HG02642 (cell line): ENCODE results near the gene PSD.

Experiments
- ATAC-seq: cut with Tn5 transposase; IDR thresholded peaks from one replicate; pipeline ENCODE4 v1.9.1; 2021; ENCODE audit warnings: mild to moderate bottlenecking; ENCODE audit not compliant: unreplicated experiment, poor library complexity

PSD gene

GRCh38 chr10:102449321-102450123 lies 30.9 kb upstream of the PSD start:
- peak; percentile 58 for ATAC-seq

- ATAC-seq, result no peak
Observed at GRCh38 chr10:102444851-102445250, 26.3 kb upstream of the PSD start.

GRCh38 chr10:102438374-102438773 lies 19.8 kb upstream of the PSD start:
- no peak for ATAC-seq

- no peak for ATAC-seq
Observed at GRCh38 chr10:102437515-102437914, 18.9 kb upstream of the PSD start.

- ATAC-seq, result no peak
Observed at GRCh38 chr10:102436312-102436711, 17.7 kb upstream of the PSD start.

GRCh38 chr10:102435529-102436233 lies 17.1 kb upstream of the PSD start:
- ATAC-seq, result no peak

GRCh38 chr10:102435133-102435497 lies 16.5 kb upstream of the PSD start:
- no peak for ATAC-seq

GRCh38 chr10:102434394-102435132 lies 16.0 kb upstream of the PSD start:
- no peak for ATAC-seq

GRCh38 chr10:102433619-102434046 lies 15.0 kb upstream of the PSD start:
- no peak for ATAC-seq

GRCh38 chr10:102432162-102432950 lies 13.8 kb upstream of the PSD start, which contains the start of gene CUEDC2:
TSS of gene CUEDC2 (minus strand) at chr10:102432574. CDS start at chr10:102425188, 7,386 bp downstream.
- ATAC-seq, result peak; percentile 93

- ATAC-seq, result no peak
Observed at GRCh38 chr10:102431452-102432124, 13.0 kb upstream of the PSD start.

- no peak for ATAC-seq
Observed at GRCh38 chr10:102429468-102429867, 10.9 kb upstream of the PSD start.

- no peak for ATAC-seq
Observed at GRCh38 chr10:102426803-102427287, 8.3 kb upstream of the PSD start.

- no peak for ATAC-seq
Observed at GRCh38 chr10:102425444-102425843, 6.9 kb upstream of the PSD start.

GRCh38 chr10:102424916-102425315 lies 6.3 kb upstream of the PSD start:
- no peak for ATAC-seq

GRCh38 chr10:102424145-102424544 lies 5.6 kb upstream of the PSD start:
- no peak for ATAC-seq

GRCh38 chr10:102423372-102423968 lies 4.9 kb upstream of the PSD start:
- no peak for ATAC-seq

GRCh38 chr10:102422545-102423129 lies 4.1 kb upstream of the PSD start:
- ATAC-seq, result no peak
